Measurements from ENCODE around the gene SYNGR3.

GRCh38 chr16:2036200-2036966 lies 46.6 kb downstream of the SYNGR3 start:
- no peak for TF ChIP-seq EZH2 (IDR thresholded peaks at IDR 0.05)
- TF ChIP-seq POLR2AphosphoS5 (IDR thresholded peaks at IDR 0.05; ENCODE audit: borderline replicate concordance, low read depth, low read length): no peak
